ENCODE results near the gene PDYN.
"Not testable (repeated sequence)": the region's sequence is repeated elsewhere in the genome, so short reads cannot be mapped to it uniquely, and the experiment has no call there.

Gene PDYN

DNA sequence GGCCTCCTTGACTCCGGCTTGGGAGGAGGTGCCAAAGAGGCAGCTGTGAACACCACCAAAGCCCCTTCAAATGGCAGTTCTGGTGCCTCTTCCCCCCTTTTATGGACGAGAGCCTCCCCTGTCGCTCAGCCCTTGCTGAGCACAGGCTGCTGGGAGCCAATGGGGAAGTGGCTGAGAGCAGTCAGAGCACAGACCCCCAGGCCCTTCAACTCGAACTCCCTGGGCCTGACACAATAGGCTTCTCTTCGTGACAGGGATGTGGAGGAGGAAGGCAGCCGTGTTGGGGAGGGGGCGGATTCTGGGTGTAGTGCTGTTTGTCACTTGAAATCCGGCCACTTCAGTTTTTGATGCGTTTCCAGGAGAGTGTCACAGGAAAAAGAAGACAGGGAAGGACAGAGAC is at the start of gene PDYN:
Gene PDYN, minus strand, starts transcription at position 73 of the 400 bp plus-strand sequence. CDS start 10,974 bp downstream, outside the sequence.
- DNase-seq = no peak

DNA sequence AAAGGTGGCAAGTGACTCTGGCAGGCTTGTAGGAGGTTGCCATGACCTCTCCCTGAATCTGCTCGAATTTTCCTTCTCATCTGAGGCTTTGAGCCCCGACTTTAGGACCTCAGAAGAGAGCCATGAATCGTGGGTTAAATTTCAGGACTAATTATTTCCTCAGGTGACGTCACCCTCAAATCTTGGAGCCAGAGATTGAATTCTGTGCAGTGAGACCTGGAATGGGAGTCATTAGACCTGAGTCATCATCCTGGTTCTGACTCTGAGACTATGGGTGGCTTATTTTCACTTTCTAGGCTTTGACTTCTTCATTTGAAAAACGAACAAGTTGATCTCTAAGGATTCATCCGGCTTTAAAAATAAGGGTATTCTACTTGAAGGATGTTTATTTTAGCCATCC is 48.5 kb upstream of the PDYN start:
- no peak for DNase-seq

- no peak for DNase-seq
These were observed 44.3 kb upstream of the PDYN start for GRCh38 chr20:2038161-2038560.

DNA sequence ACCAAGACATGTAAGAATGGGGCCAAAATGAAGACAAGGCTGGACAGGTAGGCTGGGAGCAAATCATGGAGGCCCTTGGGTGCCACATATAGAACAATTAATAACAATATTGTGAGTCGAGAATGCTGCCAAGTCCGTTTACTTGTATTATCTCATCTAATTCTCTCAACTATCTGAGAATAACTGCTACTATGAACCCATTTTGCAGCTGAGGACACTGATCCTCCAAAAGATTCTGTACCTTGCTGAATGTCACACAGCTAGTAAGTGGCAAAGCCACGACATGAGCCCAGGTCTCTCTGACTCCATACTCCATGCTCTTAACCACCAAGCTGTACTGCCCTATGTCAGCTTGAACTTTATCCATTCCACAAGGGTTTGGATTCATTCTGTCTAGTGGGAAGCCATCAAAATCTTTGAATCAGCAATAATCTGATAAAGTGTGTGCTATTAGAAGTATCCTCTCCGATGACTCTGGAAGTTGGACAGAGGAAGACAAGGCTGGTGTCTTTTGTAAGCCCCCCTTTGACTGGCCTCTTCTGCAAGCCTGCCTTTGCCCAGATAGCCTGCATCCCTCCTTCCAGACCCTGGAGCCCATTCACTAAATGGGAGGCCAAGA is 43.5 kb upstream of the PDYN start:
- DNase-seq = no peak

DNA sequence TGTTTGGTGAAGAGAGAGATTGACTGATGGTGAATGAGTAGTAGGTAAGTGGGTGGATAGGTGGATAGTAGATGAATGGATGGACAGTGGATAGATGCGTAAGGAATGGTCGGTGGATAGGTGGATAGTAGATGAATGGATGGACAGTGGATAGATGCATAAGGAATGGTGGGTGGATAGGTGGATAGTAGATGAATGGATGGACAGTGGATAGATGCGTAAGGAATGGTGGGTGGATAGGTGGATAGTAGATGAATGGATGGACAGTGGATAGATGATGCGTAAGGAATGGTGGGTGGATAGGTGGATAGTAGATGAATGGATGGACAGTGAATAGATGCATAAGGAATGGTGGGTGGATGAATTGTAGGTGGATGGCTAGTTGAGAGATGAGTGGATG is 42.5 kb upstream of the PDYN start:
- DNase-seq = not testable (repeated sequence)

DNA sequence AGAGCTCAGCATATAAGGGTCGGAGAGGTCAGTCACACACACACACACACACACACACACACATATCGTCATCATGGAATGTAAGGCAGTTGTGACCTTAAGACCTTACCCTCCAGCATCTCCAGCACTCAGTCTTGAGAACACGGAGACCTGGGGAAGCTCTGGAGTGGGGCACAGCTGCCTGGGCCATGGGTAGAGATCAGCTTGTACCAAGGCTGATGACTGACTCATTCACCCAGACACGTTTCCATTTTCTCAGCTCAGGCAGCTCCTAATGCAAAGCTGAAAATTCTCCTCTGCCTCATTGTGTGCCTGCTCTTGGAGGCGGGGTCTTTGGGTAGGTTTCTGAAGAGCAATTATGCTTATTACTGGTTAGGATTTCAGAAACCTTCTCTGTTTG is 38.3 kb upstream of the PDYN start:
- DNase-seq = no peak

DNA sequence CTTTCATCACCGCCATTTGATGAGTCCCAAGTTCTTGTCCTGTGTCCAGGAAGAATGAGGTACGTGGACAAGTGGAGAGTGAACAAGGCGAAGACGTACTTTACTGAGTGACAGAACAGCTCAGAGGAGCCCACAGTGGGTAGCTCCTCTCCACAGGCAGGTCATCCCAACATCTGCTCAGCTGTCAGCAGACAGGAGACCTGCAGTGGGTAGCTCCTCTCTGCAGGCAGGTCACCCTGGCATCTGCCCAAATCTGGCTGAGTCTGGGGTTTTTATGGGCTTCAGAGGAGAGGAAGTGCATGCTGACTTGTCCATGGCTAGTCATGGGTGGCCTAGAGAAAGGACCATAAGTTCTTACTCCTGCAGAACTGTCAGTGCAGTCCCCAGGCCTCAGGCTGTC is 32.7 kb upstream of the PDYN start:
- peak; percentile 23 for DNase-seq

GRCh38 chr20:2026004-2026403 is 32.1 kb upstream of the PDYN start:
- DNase-seq = no peak

GRCh38 chr20:2023151-2023550 is 29.3 kb upstream of the PDYN start:
- no peak for DNase-seq

- no peak for DNase-seq
These were observed 28.3 kb upstream of the PDYN start for GRCh38 chr20:2022163-2022562.

DNA sequence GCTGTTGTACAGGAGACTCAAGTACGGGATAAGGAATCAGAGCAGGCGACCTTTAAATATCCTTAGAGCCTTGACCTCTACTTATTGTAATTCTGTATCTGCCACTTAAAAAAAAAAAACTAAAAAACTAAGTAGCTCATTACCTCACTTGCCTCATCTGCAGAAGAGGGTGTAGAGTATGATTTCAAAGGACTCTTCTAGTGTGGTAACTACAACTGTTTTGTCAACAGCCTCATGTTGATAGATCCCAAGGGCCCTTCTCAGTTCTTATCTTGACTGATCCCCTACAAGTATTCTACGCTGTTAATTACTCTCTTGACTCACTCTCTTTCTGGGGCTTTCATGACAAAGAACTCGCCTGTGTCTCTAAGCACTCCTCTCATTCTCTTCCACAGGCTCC is 16.7 kb upstream of the PDYN start:
- no peak for DNase-seq

DNA sequence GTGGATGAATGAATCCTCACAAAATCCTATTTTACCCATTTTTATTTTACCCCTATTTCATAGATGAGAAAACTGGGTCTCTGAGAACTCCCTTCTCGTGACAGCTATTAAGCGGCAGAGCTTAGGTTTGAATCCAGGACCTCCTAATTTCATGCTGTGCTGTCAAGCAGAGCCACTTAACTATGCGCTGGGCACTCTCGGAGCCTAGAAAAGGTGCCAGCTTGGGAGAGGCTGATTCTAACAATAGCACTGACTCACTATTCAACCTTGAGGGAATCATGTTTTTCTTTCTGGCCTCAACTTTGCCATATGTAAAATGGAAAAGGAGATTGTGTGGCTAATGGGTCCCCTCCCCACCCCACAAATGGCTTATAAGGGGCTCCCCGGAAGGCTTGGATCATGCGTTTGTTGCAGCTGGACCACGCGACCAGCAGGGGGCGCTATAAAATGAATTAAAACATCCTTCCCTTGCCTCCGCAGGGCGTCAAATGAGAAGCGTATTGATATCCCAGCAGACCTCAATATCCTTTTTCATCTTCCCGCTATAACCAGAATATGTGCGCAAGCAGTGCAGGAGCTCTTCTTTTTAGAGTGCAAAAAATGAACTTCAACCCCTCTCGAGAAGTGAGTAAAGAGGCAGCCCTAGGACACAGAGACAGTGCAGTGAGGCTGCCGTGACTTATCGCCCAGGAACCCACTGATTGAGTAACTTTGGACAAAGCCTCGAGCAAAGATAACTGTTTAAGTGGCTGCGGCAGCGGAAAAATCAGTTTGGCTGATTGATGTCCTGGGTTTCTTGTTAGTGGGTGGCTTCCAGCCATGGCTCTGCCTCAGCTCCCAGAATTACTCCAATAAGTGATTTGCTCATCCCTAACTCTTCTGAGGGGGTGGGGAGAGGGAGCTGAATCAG is 12.8 kb upstream of the PDYN start:
- DNase-seq = peak; percentile 51

GRCh38 chr20:2005831-2006426 is 12.1 kb upstream of the PDYN start:
- peak; percentile 39 for DNase-seq

DNA sequence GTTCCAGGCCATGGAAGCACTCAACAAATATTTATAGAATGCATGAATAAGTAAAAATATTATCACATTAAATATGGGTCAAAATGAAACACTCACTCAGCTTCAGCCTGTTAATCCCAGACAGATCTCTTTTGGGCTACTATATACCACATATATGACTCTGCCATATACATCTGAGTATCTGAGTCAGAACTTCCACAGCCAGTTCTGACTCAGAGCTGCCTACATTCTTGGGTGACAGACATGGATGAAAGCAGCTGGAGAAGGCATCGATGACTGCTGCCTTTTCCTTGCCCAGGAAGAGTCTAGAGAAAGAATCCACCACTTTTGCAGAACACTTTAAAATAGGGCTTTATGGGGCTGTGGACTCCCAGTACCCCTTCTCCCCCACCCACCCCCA is 11.5 kb upstream of the PDYN start:
- DNase-seq = no peak

GRCh38 chr20:2004171-2004570 is 10.3 kb upstream of the PDYN start:
- DNase-seq = no peak

GRCh38 chr20:2002365-2002764 is 8.5 kb upstream of the PDYN start:
- no peak for DNase-seq

DNA sequence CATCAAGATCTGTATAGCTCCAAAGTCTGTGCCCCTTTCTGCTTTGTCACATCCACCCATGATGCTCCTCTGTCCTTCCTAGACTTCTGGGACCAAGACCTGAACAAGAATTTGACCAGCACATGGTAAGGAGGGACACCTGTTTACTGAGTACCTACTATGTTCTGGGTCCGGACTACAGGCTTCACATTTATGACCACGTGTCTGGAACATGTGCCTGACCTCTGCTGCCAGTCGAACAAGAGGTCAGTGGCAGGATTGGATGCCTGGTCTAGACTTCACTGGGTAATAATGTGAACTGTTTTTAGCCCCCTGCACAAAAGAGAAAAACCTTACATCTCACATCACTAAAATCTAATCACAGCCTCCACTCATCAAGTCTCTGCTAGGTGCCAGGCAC is 7.3 kb upstream of the PDYN start:
- DNase-seq = no peak

- no peak for DNase-seq
These were observed 6.4 kb upstream of the PDYN start for GRCh38 chr20:2000285-2000684.

DNA sequence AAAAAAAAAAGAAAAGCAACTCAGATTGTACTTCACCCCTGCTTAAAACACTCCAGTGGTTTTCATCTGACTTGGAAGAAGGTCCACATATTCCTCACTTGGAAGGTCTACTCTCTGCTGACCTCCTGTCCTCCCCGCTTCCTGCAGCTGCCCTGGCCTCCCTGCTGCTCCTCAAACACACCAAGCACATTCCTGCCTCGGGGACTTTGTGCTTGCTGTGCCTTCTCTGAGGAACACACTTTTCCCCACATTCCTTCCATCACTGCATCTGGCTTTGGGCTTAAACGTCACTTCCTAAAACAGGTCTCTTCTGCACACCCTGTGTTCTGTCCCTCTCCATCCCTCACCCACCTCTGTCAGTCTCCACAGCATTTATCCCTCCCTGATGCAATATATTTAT is 4.9 kb upstream of the PDYN start:
- DNase-seq = no peak

DNA sequence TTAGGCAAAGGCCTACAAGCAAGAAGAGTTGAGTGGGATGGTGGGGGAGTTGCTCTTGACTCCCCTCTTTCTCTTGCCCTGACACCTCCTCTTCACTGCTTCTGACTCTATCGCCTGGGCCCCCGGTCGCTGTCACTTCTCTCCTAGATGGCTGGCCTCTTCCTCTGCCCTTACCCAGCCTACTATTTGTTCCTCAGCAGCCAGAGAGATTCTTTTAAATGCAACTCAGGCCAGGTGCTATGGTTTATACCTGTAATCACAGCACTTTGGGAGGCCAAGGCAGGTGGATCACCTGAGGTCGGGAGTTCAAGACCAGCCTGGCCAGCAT is 4.3 kb upstream of the PDYN start:
- DNase-seq = no peak

GRCh38 chr20:1997483-1998192 is 3.8 kb upstream of the PDYN start:
- no peak for DNase-seq

- DNase-seq = no peak
These were observed 1.9 kb upstream of the PDYN start for GRCh38 chr20:1995531-1996310.

- DNase-seq = no peak
These were observed 769 bp upstream of the PDYN start for GRCh38 chr20:1994627-1995026.
